PC-9 (cell line): ENCODE measurements around the gene SLC22A4.

Source experiments
- EZH2 ChIP-seq: fragments of 200-600 bp; sonication (generic); IDR thresholded peaks from 2 replicates; pipeline ENCODE4 v1.8.0; 2017; ENCODE audit warnings: antibody characterized with exemption, low read depth
- TF ChIP-seq, protein P1 (sequence below): fragments of 200-600 bp; sonication (generic); conservative IDR thresholded peaks from 2 replicates; pipeline ENCODE4 v1.6.1; 2017; ENCODE audit warnings: mixed run types, antibody characterized with exemption, mild to moderate bottlenecking, moderate library complexity

DNA sequence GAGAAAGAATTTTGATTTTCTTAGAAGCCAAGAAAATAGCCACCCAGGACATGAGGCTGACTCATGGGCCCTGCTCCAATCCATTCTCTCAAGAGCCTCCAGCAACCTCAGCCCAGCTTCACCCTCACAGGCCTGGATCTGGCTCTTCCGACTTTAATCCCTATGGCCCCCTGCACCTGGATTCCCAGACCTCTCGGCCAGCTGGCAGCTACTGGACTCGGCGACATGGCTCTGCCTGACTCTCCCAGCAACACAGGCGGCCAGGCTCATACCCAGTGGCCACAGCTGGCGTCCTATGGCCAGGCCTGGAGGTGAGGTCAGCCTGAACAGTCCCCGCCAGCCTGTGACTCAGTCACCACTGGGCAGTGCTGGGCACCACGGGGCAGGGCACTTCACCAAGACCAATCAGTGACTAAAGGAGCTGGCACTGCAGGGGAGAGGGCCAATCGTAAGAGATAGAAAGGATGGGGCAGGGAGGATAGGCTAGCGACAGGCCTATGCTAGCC is 42.9 kb upstream of the SLC22A4 start:
- TF ChIP-seq, protein P1, sequence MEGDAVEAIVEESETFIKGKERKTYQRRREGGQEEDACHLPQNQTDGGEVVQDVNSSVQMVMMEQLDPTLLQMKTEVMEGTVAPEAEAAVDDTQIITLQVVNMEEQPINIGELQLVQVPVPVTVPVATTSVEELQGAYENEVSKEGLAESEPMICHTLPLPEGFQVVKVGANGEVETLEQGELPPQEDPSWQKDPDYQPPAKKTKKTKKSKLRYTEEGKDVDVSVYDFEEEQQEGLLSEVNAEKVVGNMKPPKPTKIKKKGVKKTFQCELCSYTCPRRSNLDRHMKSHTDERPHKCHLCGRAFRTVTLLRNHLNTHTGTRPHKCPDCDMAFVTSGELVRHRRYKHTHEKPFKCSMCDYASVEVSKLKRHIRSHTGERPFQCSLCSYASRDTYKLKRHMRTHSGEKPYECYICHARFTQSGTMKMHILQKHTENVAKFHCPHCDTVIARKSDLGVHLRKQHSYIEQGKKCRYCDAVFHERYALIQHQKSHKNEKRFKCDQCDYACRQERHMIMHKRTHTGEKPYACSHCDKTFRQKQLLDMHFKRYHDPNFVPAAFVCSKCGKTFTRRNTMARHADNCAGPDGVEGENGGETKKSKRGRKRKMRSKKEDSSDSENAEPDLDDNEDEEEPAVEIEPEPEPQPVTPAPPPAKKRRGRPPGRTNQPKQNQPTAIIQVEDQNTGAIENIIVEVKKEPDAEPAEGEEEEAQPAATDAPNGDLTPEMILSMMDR = no peak
- TF ChIP-seq EZH2 = no peak
